ENCODE measurements around the gene TPD52L1. TPM values are rescaled to one million over a fixed set of nuclear protein-coding genes. Genes with fewer than 3 reads are reported as not detected.

TPD52L1 gene
- total and polyA plus RNA-seq, 2 of the 13 experiments (the other 11 are each of a cell fraction or from before 2014, with no cell fraction given) = 0.49 to 0.53 TPM

DNA sequence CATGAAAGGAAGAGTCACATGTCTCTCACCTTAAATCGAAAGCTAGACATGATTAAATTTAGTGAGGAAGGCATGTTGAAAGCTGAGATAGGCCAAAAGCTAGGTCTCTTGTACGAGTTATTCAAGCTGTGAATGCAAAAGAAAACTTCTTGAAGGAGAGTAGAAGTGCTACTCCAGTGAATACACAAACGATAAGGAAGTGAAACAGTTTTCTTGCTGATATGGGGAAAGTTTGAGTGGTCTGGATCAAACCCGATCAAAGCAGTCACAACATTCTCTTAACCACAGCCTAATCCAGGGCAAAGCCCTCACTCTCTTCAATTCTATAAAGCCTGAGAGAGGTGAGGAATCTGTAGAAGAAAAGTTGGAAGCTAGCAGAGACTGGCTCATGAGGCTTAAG, 1.9 kb upstream of the TPD52L1 start (continued):
- TF ChIP-seq ZNF7 (CRISPR knock-in tag; IDR thresholded peaks at IDR 0.05) (no peak), SNAPC2 (CRISPR knock-in tag; IDR thresholded peaks at IDR 0.05) (no peak), CEBPB (IDR thresholded peaks at IDR 0.05; ENCODE audit: borderline replicate concordance, low read depth, low read length) (no peak), SYNCRIP (IDR thresholded peaks at IDR 0.05; ENCODE audit: insufficient read depth, low read depth, low read length) (no peak), KLF12 (CRISPR knock-in tag; IDR thresholded peaks at IDR 0.05; ENCODE audit: borderline replicate concordance) (no peak), PAX8 (CRISPR knock-in tag; IDR thresholded peaks at IDR 0.05; ENCODE audit: borderline replicate concordance) (no peak), ZNF20 (CRISPR knock-in tag; IDR thresholded peaks at IDR 0.05) (no peak), GFI1 (CRISPR knock-in tag; IDR thresholded peaks at IDR 0.05; ENCODE audit: borderline replicate concordance) (no peak), POLR2G (IDR thresholded peaks at IDR 0.05; ENCODE audit: low read depth, low read length) (no peak), ZNF296 (CRISPR knock-in tag; conservative IDR thresholded peaks at IDR 0.05) (no peak), NCOA5 (CRISPR knock-in tag; IDR thresholded peaks at IDR 0.05) (no peak)

DNA sequence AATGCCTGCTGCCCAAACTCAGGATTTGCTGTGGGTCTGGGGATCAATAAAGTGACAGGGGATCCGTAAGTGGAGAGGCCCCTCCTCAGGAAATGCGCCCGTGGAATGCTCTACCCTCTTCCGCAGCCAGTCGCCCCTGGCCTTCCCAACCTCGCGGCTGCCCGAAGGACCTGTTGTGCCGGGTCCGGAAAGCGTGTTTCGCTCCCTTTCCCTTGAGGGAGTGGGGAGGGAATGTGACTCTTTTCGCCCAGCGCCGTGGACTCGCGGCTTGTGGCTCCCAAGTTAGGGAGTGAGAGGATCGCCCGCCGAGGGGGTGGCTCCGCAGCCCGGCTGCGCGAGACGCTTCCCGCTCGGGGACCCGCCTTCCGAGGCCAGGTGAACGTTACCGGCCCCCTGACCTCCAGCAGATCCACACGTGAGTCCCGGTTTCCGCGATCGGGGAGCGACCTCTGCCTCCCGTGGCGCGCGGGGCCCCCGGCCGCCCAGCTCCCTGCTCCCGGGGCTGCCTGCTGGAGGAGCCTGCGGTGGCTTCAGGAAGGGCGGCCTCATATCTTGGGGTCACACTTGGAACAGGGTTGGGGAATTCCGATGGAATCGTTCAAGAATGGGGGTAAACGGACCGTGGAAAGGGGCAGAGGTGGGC, 666 bp downstream of the TPD52L1 start:
- POLR2A ChIA-PET = no interaction called here
- 36% methylated on average over 38 of the region's 50 CpGs for WGBS (ENCODE audit: low lambda C conversion rate)
- CTCF ChIA-PET (ENCODE audit: low intra/inter-chr PET ratio, low total read pairs) = interaction anchor here (1.3 kb wide), 1 partner anchor 615 kb away, joined by 5 read pairs; no protein-coding TSS in a partner anchor
- Histone ChIP-seq H4K20me1 (ENCODE audit: insufficient read depth, low read length) (no peaks in the 10 kb centered on the region), H3K79me2 (ENCODE audit: insufficient read depth, low read length) (no peaks in the 10 kb centered on the region), H3K4me3 (replicated peaks in 1 of 3; ENCODE audit: insufficient read depth in 1 of 3, low read depth in 2 of 3, low read length in 3 of 3) (peak overlapping the region; percentile 40 to 69 (median 55); a peak in 5 of 6 replicates), H3K9me3 (ENCODE audit: low read length) (no peaks in the 10 kb centered on the region), H3K4me2 (ENCODE audit: low read depth, low read length) (peak overlapping the region; percentile 92), H3K27ac (ENCODE audit: extremely low read length, insufficient read depth, low read length) (no peak overlapping the region), H3K9ac (ENCODE audit: insufficient read depth, low read depth, low read length) (no peak overlapping the region), H2AFZ (ENCODE audit: low read length) (no peak overlapping the region), H3K4me1 (ENCODE audit: insufficient read depth, low read length) (peaks cover 11% of the 10 kb centered on the region), H3K27me3 (ENCODE audit: control insufficient read depth in 1 of 2, insufficient read depth in 2 of 2, low read length in 2 of 2) (peaks cover 3 to 21% of the 10 kb centered on the region in 2 experiments; a peak in 3 of 5 replicates), H3K36me3 (replicated peaks in 1 of 2; ENCODE audit: control insufficient read depth in 1 of 2, insufficient read depth in 2 of 2, low read length in 2 of 2) (no peaks in the 10 kb centered on the region)
- no peak for DNase-seq (ENCODE audit: low spot score)
- in situ Hi-C loops (cut with HindIII; ENCODE audit: extremely low pct_ligation_motif_present, low pct_unique_long_range_greater_than_20kb) (no loop called here), intact Hi-C loops (cut with micrococcal nuclease; ENCODE audit: unreplicated experiment) (loop anchor here (5.0 kb wide), 1 partner anchor 192 kb away; the partner anchor contains the start of gene RNF217)
- no peak for FAIRE-seq
- ATAC-seq = peak; percentile 54
- no TSS peak for BruUV-seq (replicated peaks)
- no peak for TF ChIP-seq ZNF83 (CRISPR knock-in tag; IDR thresholded peaks at IDR 0.05; ENCODE audit: borderline replicate concordance)
- 0 out of 2 replicates have a peak, but pooled peaks have one; percentile 44 for TF ChIP-seq ZNF605 (CRISPR knock-in tag; IDR thresholded peaks at IDR 0.05)
- TF ChIP-seq CHCHD3 (CRISPR knock-in tag; IDR thresholded peaks at IDR 0.05) = no peak
- TF ChIP-seq, protein P1, sequence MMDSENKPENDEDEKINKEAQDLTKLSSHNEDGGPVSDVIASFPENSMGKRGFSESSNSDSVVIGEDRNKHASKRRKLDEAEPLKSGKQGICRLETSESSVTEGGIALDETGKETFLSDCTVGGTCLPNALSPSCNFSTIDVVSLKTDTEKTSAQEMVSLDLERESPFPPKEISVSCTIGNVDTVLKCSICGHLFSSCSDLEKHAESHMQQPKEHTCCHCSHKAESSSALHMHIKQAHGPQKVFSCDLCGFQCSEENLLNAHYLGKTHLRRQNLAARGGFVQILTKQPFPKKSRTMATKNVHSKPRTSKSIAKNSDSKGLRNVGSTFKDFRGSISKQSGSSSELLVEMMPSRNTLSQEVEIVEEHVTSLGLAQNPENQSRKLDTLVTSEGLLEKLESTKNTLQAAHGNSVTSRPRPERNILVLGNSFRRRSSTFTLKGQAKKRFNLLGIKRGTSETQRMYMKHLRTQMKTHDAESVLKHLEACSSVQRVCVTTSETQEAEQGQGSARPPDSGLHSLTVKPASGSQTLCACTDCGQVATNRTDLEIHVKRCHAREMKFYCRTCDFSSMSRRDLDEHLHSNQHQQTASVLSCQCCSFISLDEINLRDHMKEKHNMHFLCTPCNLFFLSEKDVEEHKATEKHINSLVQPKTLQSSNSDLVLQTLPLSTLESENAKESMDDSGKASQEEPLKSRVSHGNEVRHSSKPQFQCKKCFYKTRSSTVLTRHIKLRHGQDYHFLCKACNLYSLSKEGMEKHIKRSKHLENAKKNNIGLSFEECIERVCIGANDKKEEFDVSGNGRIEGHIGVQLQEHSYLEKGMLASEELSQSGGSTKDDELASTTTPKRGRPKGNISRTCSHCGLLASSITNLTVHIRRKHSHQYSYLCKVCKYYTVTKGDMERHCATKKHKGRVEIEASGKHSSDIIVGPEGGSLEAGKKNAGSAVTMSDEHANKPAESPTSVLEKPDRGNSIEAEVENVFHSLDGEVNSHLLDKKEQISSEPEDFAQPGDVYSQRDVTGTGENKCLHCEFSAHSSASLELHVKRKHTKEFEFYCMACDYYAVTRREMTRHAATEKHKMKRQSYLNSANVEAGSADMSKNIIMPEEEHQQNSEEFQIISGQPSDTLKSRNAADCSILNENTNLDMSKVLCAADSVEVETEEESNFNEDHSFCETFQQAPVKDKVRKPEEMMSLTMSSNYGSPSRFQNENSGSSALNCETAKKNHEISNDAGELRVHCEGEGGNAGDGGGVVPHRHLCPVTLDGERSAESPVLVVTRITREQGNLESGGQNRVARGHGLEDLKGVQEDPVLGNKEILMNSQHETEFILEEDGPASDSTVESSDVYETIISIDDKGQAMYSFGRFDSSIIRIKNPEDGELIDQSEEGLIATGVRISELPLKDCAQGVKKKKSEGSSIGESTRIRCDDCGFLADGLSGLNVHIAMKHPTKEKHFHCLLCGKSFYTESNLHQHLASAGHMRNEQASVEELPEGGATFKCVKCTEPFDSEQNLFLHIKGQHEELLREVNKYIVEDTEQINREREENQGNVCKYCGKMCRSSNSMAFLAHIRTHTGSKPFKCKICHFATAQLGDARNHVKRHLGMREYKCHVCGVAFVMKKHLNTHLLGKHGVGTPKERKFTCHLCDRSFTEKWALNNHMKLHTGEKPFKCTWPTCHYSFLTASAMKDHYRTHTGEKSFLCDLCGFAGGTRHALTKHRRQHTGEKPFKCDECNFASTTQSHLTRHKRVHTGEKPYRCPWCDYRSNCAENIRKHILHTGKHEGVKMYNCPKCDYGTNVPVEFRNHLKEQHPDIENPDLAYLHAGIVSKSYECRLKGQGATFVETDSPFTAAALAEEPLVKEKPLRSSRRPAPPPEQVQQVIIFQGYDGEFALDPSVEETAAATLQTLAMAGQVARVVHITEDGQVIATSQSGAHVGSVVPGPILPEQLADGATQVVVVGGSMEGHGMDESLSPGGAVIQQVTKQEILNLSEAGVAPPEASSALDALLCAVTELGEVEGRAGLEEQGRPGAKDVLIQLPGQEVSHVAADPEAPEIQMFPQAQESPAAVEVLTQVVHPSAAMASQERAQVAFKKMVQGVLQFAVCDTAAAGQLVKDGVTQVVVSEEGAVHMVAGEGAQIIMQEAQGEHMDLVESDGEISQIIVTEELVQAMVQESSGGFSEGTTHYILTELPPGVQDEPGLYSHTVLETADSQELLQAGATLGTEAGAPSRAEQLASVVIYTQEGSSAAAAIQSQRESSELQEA (CRISPR knock-in tag; IDR thresholded peaks at IDR 0.05; ENCODE audit: not compliant biosample characterization) = peak; percentile 12
